Mesendoderm (in vitro differentiated cells): ENCODE data around the gene NHLRC4.

Experiments used
- DNase-seq: peaks from one replicate; pipeline ENCODE4 v3.0.0; 2013
- H2AK5ac ChIP-seq: 2 replicates; pipeline ENCODE4 v1.6.1; 2013; ENCODE audit warnings: low read length, inconsistent platforms
- H2BK120ac ChIP-seq: 2 replicates; pipeline ENCODE4 v1.6.1; 2013; ENCODE audit warnings: low read depth, mild to moderate bottlenecking, low read length, moderate library complexity, mixed read lengths
- H2BK15ac ChIP-seq: replicated peaks from 2 replicates; pipeline ENCODE4 v1.6.1; 2013; ENCODE audit warnings: low read depth, mild to moderate bottlenecking, moderate library complexity
- H2BK5ac ChIP-seq: 2 replicates; pipeline ENCODE4 v1.6.1; 2013; ENCODE audit warnings: low read length, inconsistent platforms
- H3K18ac ChIP-seq: 2 replicates; pipeline ENCODE4 v1.6.1; 2013; ENCODE audit warnings: mild to moderate bottlenecking, low read length, mixed read lengths
- H3K23ac ChIP-seq: one replicate; pipeline ENCODE4 v1.6.1; 2013; ENCODE audit warnings: low read length
- H3K27ac ChIP-seq: 2 replicates; pipeline ENCODE4 v1.5.1; 2013; ENCODE audit warnings: low read depth, mild to moderate bottlenecking, inconsistent platforms, low read length, moderate library complexity
- H3K27me3 ChIP-seq: 2 replicates; pipeline ENCODE4 v1.6.1; 2013; ENCODE audit warnings: low read length, control low read depth, mild to moderate bottlenecking, inconsistent platforms; ENCODE audit not compliant: insufficient read depth, poor library complexity
- H3K36me3 ChIP-seq: 2 replicates; pipeline ENCODE4 v1.6.1; 2013; ENCODE audit warnings: low read length, inconsistent platforms; ENCODE audit not compliant: control insufficient read depth, insufficient read depth
- H3K4ac ChIP-seq: one replicate; pipeline ENCODE4 v1.6.1; 2013; ENCODE audit warnings: low read depth, mild to moderate bottlenecking, low read length, moderate library complexity
- H3K4me1 ChIP-seq: 2 replicates; pipeline ENCODE4 v1.6.1; 2013; ENCODE audit warnings: low read depth, low read length, inconsistent platforms; ENCODE audit not compliant: control insufficient read depth
- H3K4me2 ChIP-seq: 2 replicates; pipeline ENCODE4 v1.6.1; 2013; ENCODE audit warnings: low read length
- H3K4me3 ChIP-seq: 2 replicates; pipeline ENCODE4 v1.5.1; 2013; ENCODE audit warnings: mild to moderate bottlenecking, low read length
- H3K56ac ChIP-seq: one replicate; pipeline ENCODE4 v1.6.1; 2013; ENCODE audit warnings: low read length
- H3K79me1 ChIP-seq: 2 replicates; pipeline ENCODE4 v1.6.1; 2013; ENCODE audit warnings: low read length, inconsistent platforms
- H3K79me2 ChIP-seq: 2 replicates; pipeline ENCODE4 v1.6.1; 2013; ENCODE audit warnings: mild to moderate bottlenecking, low read length; ENCODE audit not compliant: control insufficient read depth, insufficient read depth
- H3K9ac ChIP-seq: 2 replicates; pipeline ENCODE4 v1.6.1; 2013; ENCODE audit warnings: low read length, inconsistent platforms
- H4K5ac ChIP-seq: one replicate; pipeline ENCODE4 v1.6.1; 2013; ENCODE audit warnings: low read length
- H4K8ac ChIP-seq: one replicate; pipeline ENCODE4 v1.6.1; 2013; ENCODE audit warnings: low read depth, mild to moderate bottlenecking, control low read depth, low read length, moderate library complexity
- WGBS: extraction: QIAGEN DNeasy Blood & Tissue Kit; methylation state at CpG from one replicate; pipeline ENCODE4 v1.1.7; 2013; ENCODE audit warnings: low lambda C conversion rate, missing lambda C conversion rate; ENCODE audit not compliant: insufficient coverage; ENCODE audit errors: extremely low coverage; 5-methylcytosine and 5-hydroxymethylcytosine counted together

Gene NHLRC4

DNA sequence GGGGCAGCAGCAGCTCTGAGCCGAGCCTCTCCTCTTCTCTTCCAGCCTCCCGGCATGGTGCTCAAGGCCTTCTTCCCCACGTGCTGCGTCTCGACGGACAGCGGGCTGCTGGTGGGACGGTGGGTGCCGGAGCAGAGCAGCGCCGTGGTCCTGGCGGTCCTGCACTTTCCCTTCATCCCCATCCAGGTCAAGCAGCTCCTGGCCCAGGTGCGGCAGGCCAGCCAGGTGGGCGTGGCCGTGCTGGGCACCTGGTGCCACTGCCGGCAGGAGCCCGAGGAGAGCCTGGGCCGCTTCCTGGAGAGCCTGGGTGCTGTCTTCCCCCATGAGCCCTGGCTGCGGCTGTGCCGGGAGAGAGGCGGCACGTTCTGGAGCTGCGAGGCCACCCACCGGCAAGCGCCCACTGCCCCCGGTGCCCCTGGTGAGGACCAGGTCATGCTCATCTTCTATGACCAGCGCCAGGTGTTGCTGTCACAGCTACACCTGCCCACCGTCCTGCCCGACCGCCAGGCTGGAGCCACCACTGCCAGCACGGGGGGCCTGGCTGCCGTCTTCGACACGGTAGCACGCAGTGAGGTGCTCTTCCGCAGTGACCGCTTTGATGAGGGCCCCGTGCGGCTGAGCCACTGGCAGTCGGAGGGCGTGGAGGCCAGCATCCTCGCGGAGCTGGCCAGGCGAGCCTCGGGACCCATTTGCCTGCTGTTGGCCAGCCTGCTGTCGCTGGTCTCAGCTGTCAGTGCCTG, 7.4 kb downstream of the NHLRC4 start:
- no peak overlapping the region for H3K9ac ChIP-seq
- no peak overlapping the region for H3K23ac ChIP-seq
- no CpG with 5 or more reads among the region's 46 CpGs for whole genome bisulfite sequencing

DNA sequence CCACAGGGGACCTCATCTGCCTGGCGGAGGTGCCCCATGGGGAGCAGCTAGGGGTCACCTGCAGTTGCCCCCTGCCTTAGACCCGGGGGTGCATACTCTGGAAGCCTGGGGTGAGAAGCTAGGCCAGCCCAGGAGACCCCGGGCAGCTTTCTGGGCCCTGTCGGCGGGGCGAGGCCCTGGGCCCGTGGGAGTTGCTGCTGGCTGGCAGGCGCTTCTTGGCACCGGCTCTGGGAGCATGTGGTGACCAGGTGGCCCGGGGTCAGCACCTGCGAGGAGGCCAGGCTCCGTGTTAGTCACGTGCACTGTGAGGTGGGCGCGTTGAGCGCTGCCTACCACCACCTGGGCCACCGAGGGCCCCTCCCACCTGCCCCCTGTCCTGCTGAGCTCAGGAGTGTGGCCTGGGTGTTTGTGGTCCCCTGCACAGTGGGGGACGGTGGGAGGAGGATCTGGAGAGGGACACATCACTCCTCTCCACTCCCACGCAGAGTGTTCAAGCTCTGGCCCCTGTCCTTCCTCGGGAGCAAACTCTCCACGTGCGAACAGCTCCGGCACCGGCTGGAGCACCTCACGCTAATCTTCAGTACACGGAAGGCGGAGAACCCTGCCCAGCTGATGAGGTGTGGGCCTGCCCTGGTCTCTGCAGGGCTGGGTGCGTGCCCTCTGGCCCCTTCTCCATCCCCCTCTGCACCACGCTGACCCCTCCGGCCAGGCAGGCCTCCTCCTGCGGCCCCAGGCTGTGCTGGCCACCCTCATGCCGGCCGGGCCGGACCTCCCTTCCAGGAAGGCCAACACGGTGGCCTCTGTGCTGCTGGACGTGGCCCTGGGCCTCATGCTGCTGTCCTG, 8.8 kb downstream of the NHLRC4 start:
- Histone ChIP-seq H4K8ac (no peak overlapping the region), H3K4me1 (no peaks in the 10 kb centered on the region), H3K79me2 (peaks cover 3% of the 10 kb centered on the region), H3K4ac (no peak overlapping the region), H3K4me3 (no peak overlapping the region), H3K36me3 (no peaks in the 10 kb centered on the region), H2AK5ac (no peak overlapping the region), H3K9ac (no peak overlapping the region), H4K5ac (no peak overlapping the region), H3K79me1 (peaks cover 4% of the 10 kb centered on the region), H2BK15ac (no peak overlapping the region), H3K18ac (no peak overlapping the region), H2BK5ac (no peak overlapping the region), H3K56ac (no peak overlapping the region), H3K4me2 (no peak overlapping the region), H3K27me3 (no peaks in the 10 kb centered on the region), H3K23ac (no peak overlapping the region), H2BK120ac (no peak overlapping the region), H3K27ac (no peak overlapping the region)
- no peak for DNase-seq
- WGBS: no CpG with 5 or more reads among the region's 36 CpGs

More for the DNA sequence above, 7.4 kb downstream of the NHLRC4 start:
- H3K56ac ChIP-seq: no peak overlapping the region
- H3K79me1 ChIP-seq: peaks cover 4% of the 10 kb centered on the region
- H2BK5ac ChIP-seq: no peak overlapping the region
- no peak for DNase-seq
- peaks cover 6% of the 10 kb centered on the region for H3K79me2 ChIP-seq
- H3K4me2 ChIP-seq: no peak overlapping the region
- no peak overlapping the region for H4K8ac ChIP-seq
- H4K5ac ChIP-seq: no peak overlapping the region
- no peak overlapping the region for H3K27ac ChIP-seq
- H2AK5ac ChIP-seq: no peak overlapping the region
- H3K4ac ChIP-seq: no peak overlapping the region
- H3K27me3 ChIP-seq: no peaks in the 10 kb centered on the region
- no peak overlapping the region for H3K4me3 ChIP-seq
- H2BK15ac ChIP-seq: no peak overlapping the region
- no peak overlapping the region for H3K18ac ChIP-seq
- no peaks in the 10 kb centered on the region for H3K4me1 ChIP-seq
- no peaks in the 10 kb centered on the region for H3K36me3 ChIP-seq
- no peak overlapping the region for H2BK120ac ChIP-seq

DNA sequence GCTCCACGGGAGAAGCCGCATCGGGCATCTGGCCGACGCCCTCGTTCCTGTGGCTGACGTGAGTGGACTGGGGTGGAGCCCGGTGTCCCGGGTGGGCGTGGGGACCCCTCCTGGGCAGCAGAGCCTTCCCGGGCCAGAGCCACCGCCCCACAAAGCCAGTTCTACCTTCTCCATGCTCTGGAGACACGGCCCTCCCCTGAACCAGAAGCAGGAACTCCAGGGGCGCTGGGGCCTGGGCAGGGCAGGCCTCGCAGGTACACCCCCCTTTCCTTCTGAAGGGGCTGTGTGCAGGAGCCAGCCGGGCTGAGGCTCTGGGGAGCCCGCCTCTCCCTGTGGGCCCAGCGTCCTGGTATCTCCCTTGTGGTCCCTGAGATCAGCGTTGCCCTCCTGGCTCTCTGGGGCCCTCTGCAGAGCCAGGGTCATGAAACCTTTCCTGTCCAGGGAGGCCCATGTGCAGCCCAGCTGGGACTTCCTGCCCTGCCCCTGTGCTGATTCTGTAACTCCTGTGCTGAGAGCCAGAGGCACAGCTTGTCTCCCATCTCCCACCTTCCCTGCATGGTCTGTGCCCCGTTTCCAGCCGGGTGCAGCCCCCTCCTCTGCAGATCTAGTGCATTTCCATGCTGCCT, 9.5 kb downstream of the NHLRC4 start:
- Histone ChIP-seq H2BK5ac (no peak overlapping the region), H3K18ac (no peak overlapping the region), H3K27ac (no peak overlapping the region), H3K4me1 (no peaks in the 10 kb centered on the region), H4K8ac (no peak overlapping the region), H3K4ac (no peak overlapping the region), H3K79me1 (peaks cover 3% of the 10 kb centered on the region), H2BK120ac (no peak overlapping the region), H3K4me2 (no peak overlapping the region), H3K9ac (no peak overlapping the region), H2BK15ac (no peak overlapping the region), H3K23ac (no peak overlapping the region), H3K56ac (no peak overlapping the region), H3K79me2 (no peaks in the 10 kb centered on the region), H2AK5ac (no peak overlapping the region), H3K27me3 (no peaks in the 10 kb centered on the region), H3K4me3 (no peak overlapping the region), H3K36me3 (no peaks in the 10 kb centered on the region), H4K5ac (no peak overlapping the region)
- no CpG with 5 or more reads among the region's 21 CpGs for WGBS
- no peak for DNase-seq

DNA sequence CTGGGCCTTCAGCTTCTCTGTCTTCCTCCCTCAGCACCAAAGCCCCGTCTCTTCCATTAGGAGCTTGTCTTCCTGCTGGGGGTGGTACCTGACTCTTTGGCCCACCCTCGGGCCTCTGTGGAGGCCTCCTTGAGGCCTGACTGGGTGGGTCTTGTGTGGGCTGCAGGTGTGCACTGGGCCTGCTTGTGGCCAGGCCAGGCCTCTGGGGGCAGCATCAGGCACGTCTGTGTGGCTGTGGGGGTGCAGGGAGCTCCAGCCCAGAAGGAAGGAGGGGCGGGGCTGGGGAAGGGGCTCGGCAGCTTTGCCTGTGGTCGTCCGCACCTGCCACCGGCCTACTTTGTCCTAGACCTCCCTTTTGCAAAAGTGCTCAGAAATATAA, 10.0 kb downstream of the NHLRC4 start:
- no peaks in the 10 kb centered on the region for H3K27me3 ChIP-seq
- H3K56ac ChIP-seq: no peak overlapping the region
- peaks cover 3% of the 10 kb centered on the region for H3K79me1 ChIP-seq
- no CpG with 5 or more reads among the region's 8 CpGs for WGBS
- H4K8ac ChIP-seq: no peak overlapping the region
- no peak overlapping the region for H3K4me3 ChIP-seq
- H3K27ac ChIP-seq: no peak overlapping the region
- H2BK120ac ChIP-seq: no peak overlapping the region
- peak; percentile 58 for DNase-seq
- no peak overlapping the region for H2BK15ac ChIP-seq
- H2AK5ac ChIP-seq: no peak overlapping the region
- H4K5ac ChIP-seq: no peak overlapping the region
- H3K18ac ChIP-seq: no peak overlapping the region
- no peak overlapping the region for H3K4me2 ChIP-seq
- no peak overlapping the region for H3K4ac ChIP-seq
- H3K79me2 ChIP-seq: no peaks in the 10 kb centered on the region
- no peak overlapping the region for H3K9ac ChIP-seq
- no peaks in the 10 kb centered on the region for H3K36me3 ChIP-seq
- no peak overlapping the region for H3K23ac ChIP-seq
- no peaks in the 10 kb centered on the region for H3K4me1 ChIP-seq
- H2BK5ac ChIP-seq: no peak overlapping the region

DNA sequence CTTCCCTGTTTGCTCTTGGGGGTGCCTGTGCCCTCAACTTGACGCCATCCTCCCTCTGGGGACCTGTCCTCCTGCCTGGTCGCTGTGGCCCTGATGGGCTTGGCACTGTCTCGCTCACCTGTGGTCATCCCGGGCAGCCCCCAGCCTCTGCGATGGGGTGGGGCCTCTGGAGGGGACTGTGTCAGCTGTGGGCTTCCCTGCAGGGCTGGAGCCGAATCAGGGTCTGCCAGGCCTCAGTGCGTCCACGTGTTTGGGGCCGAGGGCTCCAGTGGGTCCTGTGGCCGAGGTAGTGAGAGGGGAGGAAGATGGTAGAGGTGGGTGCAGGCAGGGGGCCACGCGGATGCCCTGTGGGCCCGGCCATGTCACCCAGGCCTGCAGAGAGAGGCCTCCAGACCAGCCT, 11.0 kb downstream of the NHLRC4 start:
- WGBS: no CpG with 5 or more reads among the region's 13 CpGs
- H3K9ac ChIP-seq: no peak overlapping the region
- no peak overlapping the region for H3K4me2 ChIP-seq
- no peaks in the 10 kb centered on the region for H3K36me3 ChIP-seq
- H3K27ac ChIP-seq: no peak overlapping the region
- no peak overlapping the region for H2AK5ac ChIP-seq
- no peak overlapping the region for H2BK120ac ChIP-seq
- H3K79me1 ChIP-seq: no peaks in the 10 kb centered on the region
- H4K8ac ChIP-seq: no peak overlapping the region
- no peak overlapping the region for H2BK5ac ChIP-seq
- no peak overlapping the region for H3K18ac ChIP-seq
- H3K79me2 ChIP-seq: no peaks in the 10 kb centered on the region
- no peak overlapping the region for H3K4ac ChIP-seq
- H2BK15ac ChIP-seq: no peak overlapping the region
- DNase-seq: no peak
- H3K4me3 ChIP-seq: no peak overlapping the region
- no peaks in the 10 kb centered on the region for H3K4me1 ChIP-seq
- no peaks in the 10 kb centered on the region for H3K27me3 ChIP-seq
- H3K23ac ChIP-seq: no peak overlapping the region
- H3K56ac ChIP-seq: no peak overlapping the region
- H4K5ac ChIP-seq: no peak overlapping the region
